HUES48 (cell line): Measurements from ENCODE around the gene SLFNL1.

ENCODE experiments used
- H3K27ac ChIP-seq: one replicate; pipeline ENCODE4 v1.7.0; 2013; ENCODE audit warnings: low read depth, low read length, inconsistent platforms
- H3K27me3 ChIP-seq: 2 replicates; pipeline ENCODE4 v1.6.1; 2013; ENCODE audit warnings: mild to moderate bottlenecking, low read length; ENCODE audit not compliant: control insufficient read depth, insufficient read depth
- H3K36me3 ChIP-seq: 2 replicates; pipeline ENCODE4 v1.6.1; 2013; ENCODE audit warnings: low read length; ENCODE audit not compliant: control insufficient read depth, insufficient read depth
- H3K4me1 ChIP-seq: 2 replicates; pipeline ENCODE4 v1.6.1; 2013; ENCODE audit warnings: mild to moderate bottlenecking, low read length; ENCODE audit not compliant: control insufficient read depth, insufficient read depth
- H3K4me3 ChIP-seq: 2 replicates; pipeline ENCODE4 v1.5.1; 2013; ENCODE audit warnings: mild to moderate bottlenecking, low read depth, low read length
- H3K9ac ChIP-seq: 2 replicates; pipeline ENCODE4 v1.6.1; 2013; ENCODE audit warnings: mild to moderate bottlenecking, low read depth, low read length, moderate library complexity
- H3K9me3 ChIP-seq: 2 replicates; pipeline ENCODE4 v1.6.1; 2013; ENCODE audit warnings: low read length; ENCODE audit not compliant: control insufficient read depth, insufficient read depth

Gene SLFNL1

DNA sequence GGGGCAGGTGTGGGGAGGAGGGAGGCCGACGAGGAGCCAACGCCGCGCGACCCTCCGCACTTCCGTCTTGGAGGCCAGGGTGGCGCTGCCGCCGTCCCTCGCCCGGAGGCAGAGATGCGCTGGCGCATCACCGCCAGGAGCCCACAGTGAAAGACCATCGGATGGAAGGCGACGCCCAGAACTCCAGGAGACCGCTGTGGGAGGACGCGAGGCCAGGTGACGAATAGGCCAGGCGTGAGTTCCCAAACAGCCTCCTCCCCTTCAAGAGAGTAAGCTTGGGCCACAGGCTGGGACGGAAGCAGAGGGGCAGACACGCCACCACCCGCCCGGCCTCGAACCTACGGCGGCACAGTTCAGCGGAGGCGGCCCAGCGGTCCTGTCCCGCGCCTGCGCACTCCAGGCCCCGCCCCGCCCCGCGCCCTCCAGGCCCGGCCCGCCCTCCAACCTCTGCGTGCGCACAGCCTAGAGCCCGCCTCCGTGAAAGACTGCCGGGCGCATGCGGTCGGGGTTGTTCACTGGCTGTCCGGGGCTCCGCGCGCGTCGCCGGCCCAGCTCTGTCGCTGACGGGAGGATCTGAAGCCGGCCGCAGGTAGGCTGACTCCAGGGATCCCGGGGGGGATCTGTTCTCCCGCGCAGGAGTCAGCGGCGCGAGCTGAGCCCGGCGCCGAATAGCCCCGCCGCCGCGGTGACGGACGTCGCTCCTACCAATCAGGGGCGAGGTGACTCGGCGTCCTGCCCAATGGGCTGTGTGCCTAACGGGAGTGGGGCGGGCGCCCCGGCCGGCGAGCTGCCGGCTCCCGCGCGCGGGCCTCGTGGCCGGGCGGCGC is 42.1 kb downstream of the SLFNL1 start, which contains the start of gene CTPS1:
Gene CTPS1, plus strand, starts transcription at position 456 of the 827 bp plus-strand sequence. CDS start 3,595 bp downstream, outside the sequence.
- Histone ChIP-seq H3K4me3 (peak within 1 kb of the TSS; percentile 82), H3K4me1 (peaks cover 14% of the 10 kb centered on the region), H3K27me3 (no peaks in the 10 kb centered on the region), H3K36me3 (peaks cover 20% of the 10 kb centered on the region), H3K27ac (peak within 1 kb of the TSS; percentile 97), H3K9me3 (no peaks in the 10 kb centered on the region), H3K9ac (peak within 1 kb of the TSS; percentile 95)

DNA sequence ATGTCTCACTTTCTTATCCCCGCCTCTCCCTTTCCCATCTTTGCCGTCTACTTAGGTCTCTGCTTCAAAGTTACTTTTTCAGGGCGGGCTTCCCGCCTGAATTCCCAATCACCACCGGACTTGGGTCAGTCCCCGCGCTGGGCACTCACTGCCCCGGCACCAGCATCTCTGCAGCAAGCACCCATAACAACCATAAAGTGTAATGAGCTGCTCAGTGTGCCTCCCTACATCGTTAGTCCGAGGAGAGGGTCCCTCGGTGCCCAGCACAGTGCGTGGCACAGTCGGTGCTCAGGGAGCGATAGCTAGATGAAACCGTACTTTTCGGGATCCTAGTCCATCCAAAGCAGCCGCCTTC is 42.7 kb downstream of the SLFNL1 start:
- Histone ChIP-seq H3K27ac (peak overlapping the region; percentile 97), H3K4me3 (peak overlapping the region; percentile 82), H3K9ac (0 out of 2 replicates have a peak overlapping the region, but pooled peaks have one; percentile 95), H3K9me3 (no peaks in the 10 kb centered on the region), H3K27me3 (no peaks in the 10 kb centered on the region), H3K36me3 (peaks cover 14% of the 10 kb centered on the region), H3K4me1 (peaks cover 14% of the 10 kb centered on the region)

DNA sequence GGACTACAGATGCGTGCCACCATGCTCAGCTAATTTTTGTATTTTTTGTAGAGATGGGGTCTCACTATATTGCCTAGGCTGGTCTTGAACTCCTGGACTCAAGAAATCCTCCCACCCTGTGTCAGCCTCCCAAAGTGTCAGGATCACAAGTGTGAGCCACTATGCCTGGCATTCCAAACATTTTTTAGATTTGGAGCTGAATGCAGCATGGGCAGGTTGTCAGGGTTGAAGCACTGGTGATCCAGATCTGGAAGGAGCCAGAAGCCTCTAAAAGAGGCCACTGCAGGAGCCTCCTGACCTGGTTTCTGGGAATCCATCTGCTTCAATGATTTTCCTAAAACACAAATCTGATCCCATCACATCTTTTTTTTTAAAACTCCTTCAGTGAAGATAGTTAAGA is 43.8 kb downstream of the SLFNL1 start:
- peaks cover 14% of the 10 kb centered on the region for H3K4me1 ChIP-seq
- H3K9ac ChIP-seq: no peak overlapping the region
- no peak overlapping the region for H3K4me3 ChIP-seq
- no peak overlapping the region for H3K27ac ChIP-seq
- peaks cover 4% of the 10 kb centered on the region; the same call in 1 of the 2 replicates for H3K36me3 ChIP-seq
- no peaks in the 10 kb centered on the region for H3K27me3 ChIP-seq
- no peaks in the 10 kb centered on the region for H3K9me3 ChIP-seq

DNA sequence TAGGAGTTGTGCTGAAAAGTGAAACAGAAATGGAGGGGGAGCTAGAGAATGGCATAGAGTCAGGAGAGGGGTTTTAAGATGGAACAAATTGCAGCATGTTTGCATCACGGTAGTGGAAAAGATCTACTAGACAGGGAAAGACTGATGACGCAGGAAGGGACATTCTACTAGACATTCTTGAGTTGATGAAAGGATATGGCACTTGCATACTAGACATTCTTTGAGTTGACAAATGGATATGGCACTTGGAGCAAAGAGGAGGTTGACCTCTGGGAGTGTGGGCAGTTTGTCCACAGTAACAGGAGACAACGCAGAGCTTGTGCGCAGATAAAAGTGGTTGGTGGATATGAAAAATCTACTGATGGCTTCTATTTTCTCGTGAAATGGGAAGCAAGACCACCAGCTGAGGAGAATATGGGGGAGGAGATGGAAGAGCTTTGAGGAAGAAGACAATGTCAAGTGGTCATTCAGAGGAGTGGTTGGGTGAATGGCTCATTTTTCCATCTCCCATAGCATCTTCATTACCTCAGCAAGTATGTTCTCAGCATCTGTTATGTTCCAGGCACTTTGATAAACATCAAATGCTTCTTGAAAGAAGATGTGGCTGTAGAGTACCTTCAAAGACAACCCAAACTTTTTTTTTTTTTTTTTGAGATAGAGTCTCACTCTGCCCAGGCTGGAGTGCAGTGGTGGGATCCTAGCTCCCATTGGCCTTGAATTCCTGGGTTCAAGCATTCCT is 44.4 kb downstream of the SLFNL1 start:
- Histone ChIP-seq H3K36me3 (peaks cover 3% of the 10 kb centered on the region; the same call in 1 of the 2 replicates), H3K4me1 (peaks cover 14% of the 10 kb centered on the region), H3K27ac (no peak overlapping the region), H3K9ac (no peak overlapping the region), H3K27me3 (no peaks in the 10 kb centered on the region), H3K4me3 (no peak overlapping the region), H3K9me3 (no peaks in the 10 kb centered on the region)

DNA sequence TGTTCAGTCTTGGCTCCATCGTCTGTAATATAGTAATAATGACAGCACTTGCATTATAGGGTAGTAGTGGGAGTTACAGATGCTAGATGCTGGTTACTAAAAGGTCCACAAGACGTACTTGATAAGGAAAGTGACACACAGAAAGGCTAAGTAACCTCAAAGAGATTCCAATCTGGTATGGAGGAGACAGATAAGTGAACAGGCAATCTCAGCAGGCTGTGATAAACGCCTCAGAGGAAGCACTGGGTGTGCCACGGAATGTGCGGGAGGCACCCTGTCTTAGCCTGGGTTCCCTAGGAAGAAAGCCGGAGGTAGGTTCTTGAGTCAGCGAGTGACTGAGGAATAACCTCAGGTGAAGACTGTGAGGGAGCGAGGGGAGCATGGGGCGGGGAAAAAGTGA is 46.6 kb downstream of the SLFNL1 start:
- H3K4me3 ChIP-seq: no peak overlapping the region
- H3K9me3 ChIP-seq: no peaks in the 10 kb centered on the region
- no peaks in the 10 kb centered on the region for H3K27me3 ChIP-seq
- H3K9ac ChIP-seq: no peak overlapping the region
- no peak overlapping the region for H3K27ac ChIP-seq
- no peaks in the 10 kb centered on the region for H3K4me1 ChIP-seq
- H3K36me3 ChIP-seq: no peaks in the 10 kb centered on the region

DNA sequence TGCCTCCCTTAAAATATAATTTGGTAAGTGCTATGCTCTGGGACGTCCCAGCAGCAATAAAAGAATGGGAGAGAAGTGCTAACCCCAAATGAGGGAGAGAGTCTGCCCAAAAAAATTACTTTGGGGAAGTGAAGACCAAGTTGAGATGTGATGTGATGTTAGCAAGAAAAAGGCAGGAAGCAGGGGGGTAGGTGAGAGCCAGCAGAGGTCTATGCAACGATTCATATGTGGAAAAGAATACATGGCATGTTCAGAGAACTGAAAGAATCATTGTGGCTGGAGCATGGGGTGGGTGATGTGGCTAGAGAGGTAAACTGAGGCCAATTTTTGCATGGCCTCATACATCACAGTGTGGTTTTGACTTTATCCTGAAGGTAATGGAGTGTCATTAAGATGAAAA is 47.6 kb downstream of the SLFNL1 start:
- Histone ChIP-seq H3K4me1 (no peaks in the 10 kb centered on the region), H3K27me3 (no peaks in the 10 kb centered on the region), H3K4me3 (no peak overlapping the region), H3K9ac (no peak overlapping the region), H3K36me3 (no peaks in the 10 kb centered on the region), H3K9me3 (no peaks in the 10 kb centered on the region), H3K27ac (no peak overlapping the region)

DNA sequence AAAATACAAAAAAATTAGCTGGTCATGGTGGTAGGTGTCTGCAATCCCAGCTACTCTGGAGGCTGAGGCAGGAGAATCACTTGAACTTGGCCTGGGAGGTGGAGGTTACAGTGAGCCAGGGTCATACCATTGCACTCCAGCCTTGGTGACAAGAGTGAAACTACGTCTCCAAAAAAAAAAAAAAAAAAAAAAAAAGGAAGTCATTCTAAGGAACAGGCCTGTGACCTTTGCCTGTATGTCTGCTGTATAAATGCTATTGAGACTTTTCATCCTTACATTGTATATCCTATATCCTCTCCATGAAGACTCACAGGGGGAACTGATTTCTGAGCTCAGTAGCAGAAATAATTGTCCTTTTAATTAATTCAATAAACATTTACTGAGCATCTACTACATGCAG is 49.6 kb downstream of the SLFNL1 start:
- Histone ChIP-seq H3K36me3 (no peaks in the 10 kb centered on the region), H3K27me3 (no peaks in the 10 kb centered on the region), H3K4me3 (no peak overlapping the region), H3K4me1 (no peaks in the 10 kb centered on the region), H3K9me3 (no peaks in the 10 kb centered on the region), H3K27ac (no peak overlapping the region), H3K9ac (no peak overlapping the region)

GRCh38 chr1:40969445-40969844 is 52.1 kb downstream of the SLFNL1 start:
- Histone ChIP-seq H3K9ac (no peak overlapping the region), H3K4me3 (no peak overlapping the region), H3K4me1 (no peaks in the 10 kb centered on the region), H3K36me3 (no peaks in the 10 kb centered on the region), H3K27ac (no peak overlapping the region), H3K9me3 (no peaks in the 10 kb centered on the region), H3K27me3 (no peaks in the 10 kb centered on the region)

- no peaks in the 10 kb centered on the region for H3K9me3 ChIP-seq
- H3K4me3 ChIP-seq: no peak overlapping the region
- H3K27ac ChIP-seq: no peak overlapping the region
- no peaks in the 10 kb centered on the region for H3K27me3 ChIP-seq
- no peak overlapping the region for H3K9ac ChIP-seq
- no peaks in the 10 kb centered on the region for H3K36me3 ChIP-seq
- H3K4me1 ChIP-seq: no peaks in the 10 kb centered on the region
These were observed 55.1 kb downstream of the SLFNL1 start for GRCh38 chr1:40966417-40966816.
